Activated naive CD4-positive, alpha-beta T cell treated with anti-CD3 and anti-CD28 coated beads, Interleukin-2, amount 50 U/mL, for 24 hours (primary cell): ENCODE measurements around the gene THEM4.
"Not testable (repeated sequence)": the region's sequence is repeated elsewhere in the genome, so short reads cannot be mapped to it uniquely, and the experiment has no call there.

ENCODE experiments used
- H3K27ac Mint-ChIP-seq: one replicate; pipeline ENCODE4 v1.8.0; 2021; ENCODE audit warnings: mild to moderate bottlenecking, mixed read lengths
- H3K27me3 Mint-ChIP-seq: one replicate; pipeline ENCODE4 v1.8.0; 2021; ENCODE audit warnings: mixed read lengths
- H3K36me3 Mint-ChIP-seq: one replicate; pipeline ENCODE4 v1.8.0; 2021; ENCODE audit warnings: mixed read lengths
- H3K4me1 Mint-ChIP-seq: one replicate; pipeline ENCODE4 v1.8.0; 2021; ENCODE audit warnings: mixed read lengths
- H3K4me3 Mint-ChIP-seq: one replicate; pipeline ENCODE4 v1.8.0; 2021; ENCODE audit warnings: mild to moderate bottlenecking, mixed read lengths
- H3K9me3 Mint-ChIP-seq: one replicate; pipeline ENCODE4 v1.8.0; 2021; ENCODE audit warnings: mixed read lengths

Gene THEM4

GRCh38 chr1:151912973-151913372 lies 3.7 kb upstream of the THEM4 start:
- Mint-ChIP-seq H3K27me3 (no peaks in the 10 kb centered on the region), H3K36me3 (peaks cover 3% of the 10 kb centered on the region), H3K4me3 (no peak overlapping the region), H3K27ac (no peak overlapping the region), H3K4me1 (peaks cover 14% of the 10 kb centered on the region), H3K9me3 (no peaks in the 10 kb centered on the region)

GRCh38 chr1:151908228-151908691 lies 1.1 kb downstream of the THEM4 start:
- Mint-ChIP-seq H3K4me1 (peaks cover 55% of the 10 kb centered on the region), H3K36me3 (peaks cover 29% of the 10 kb centered on the region), H3K27ac (peak overlapping the region; percentile 95), H3K4me3 (peak overlapping the region; percentile 94), H3K27me3 (no peaks in the 10 kb centered on the region), H3K9me3 (no peaks in the 10 kb centered on the region)

GRCh38 chr1:151907363-151908139 lies 1.8 kb downstream of the THEM4 start:
- H3K4me3 Mint-ChIP-seq: peak overlapping the region; percentile 94
- peaks cover 56% of the 10 kb centered on the region for H3K4me1 Mint-ChIP-seq
- H3K27me3 Mint-ChIP-seq: no peaks in the 10 kb centered on the region
- H3K9me3 Mint-ChIP-seq: no peaks in the 10 kb centered on the region
- peak overlapping the region; percentile 49 for H3K27ac Mint-ChIP-seq
- peaks cover 29% of the 10 kb centered on the region for H3K36me3 Mint-ChIP-seq

- H3K4me3 Mint-ChIP-seq, H3K27me3 Mint-ChIP-seq, H3K27ac Mint-ChIP-seq, H3K9me3 Mint-ChIP-seq: not testable (repeated sequence)
- peaks cover 37% of the 10 kb centered on the region for H3K36me3 Mint-ChIP-seq
- peaks cover 68% of the 10 kb centered on the region for H3K4me1 Mint-ChIP-seq
Measured at GRCh38 chr1:151906324-151906645, 3.0 kb downstream of the THEM4 start.

- Mint-ChIP-seq H3K36me3 (peaks cover 40% of the 10 kb centered on the region), H3K4me1 (peaks cover 71% of the 10 kb centered on the region), H3K4me3 (peak overlapping the region; percentile 81)
Measured at GRCh38 chr1:151905443-151906323, 3.6 kb downstream of the THEM4 start.

GRCh38 chr1:151905070-151905442 lies 4.3 kb downstream of the THEM4 start:
- H3K4me3 Mint-ChIP-seq: peak overlapping the region; percentile 81
- peaks cover 5% of the 10 kb centered on the region for H3K9me3 Mint-ChIP-seq
- H3K27ac Mint-ChIP-seq: peak overlapping the region; percentile 98
- H3K27me3 Mint-ChIP-seq: no peaks in the 10 kb centered on the region
- peaks cover 45% of the 10 kb centered on the region for H3K36me3 Mint-ChIP-seq
- H3K4me1 Mint-ChIP-seq: peaks cover 77% of the 10 kb centered on the region

More at GRCh38 chr1:151905443-151906323, 3.6 kb downstream of the THEM4 start:
- not testable (repeated sequence) for H3K27me3 Mint-ChIP-seq, H3K9me3 Mint-ChIP-seq
- H3K27ac Mint-ChIP-seq: peak overlapping the region; percentile 98

DNA sequence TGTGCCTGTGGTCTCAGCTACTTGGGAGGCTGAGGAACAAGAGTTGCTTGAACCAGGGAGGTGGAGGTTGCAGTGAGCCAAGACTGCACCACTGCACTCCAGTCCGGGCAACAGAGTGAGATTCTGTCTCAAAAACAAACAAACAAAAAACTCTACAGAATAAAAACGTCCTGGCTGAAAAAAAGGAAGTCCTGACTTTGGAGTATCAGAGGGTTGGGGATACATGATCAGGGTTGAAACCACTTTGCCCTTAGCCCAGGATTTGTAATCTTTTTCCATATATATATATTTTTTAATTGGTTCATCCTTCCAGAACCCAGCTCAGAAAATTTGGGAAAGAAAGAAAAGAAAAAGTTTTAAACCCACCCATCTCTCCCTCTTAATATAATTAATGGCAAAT lies 6.5 kb downstream of the THEM4 start:
- peaks cover 85% of the 10 kb centered on the region for H3K4me1 Mint-ChIP-seq
- H3K27me3 Mint-ChIP-seq: no peaks in the 10 kb centered on the region
- no peak overlapping the region for H3K4me3 Mint-ChIP-seq
- peaks cover 5% of the 10 kb centered on the region for H3K9me3 Mint-ChIP-seq
- peaks cover 47% of the 10 kb centered on the region for H3K36me3 Mint-ChIP-seq
- peak overlapping the region; percentile 4 for H3K27ac Mint-ChIP-seq

DNA sequence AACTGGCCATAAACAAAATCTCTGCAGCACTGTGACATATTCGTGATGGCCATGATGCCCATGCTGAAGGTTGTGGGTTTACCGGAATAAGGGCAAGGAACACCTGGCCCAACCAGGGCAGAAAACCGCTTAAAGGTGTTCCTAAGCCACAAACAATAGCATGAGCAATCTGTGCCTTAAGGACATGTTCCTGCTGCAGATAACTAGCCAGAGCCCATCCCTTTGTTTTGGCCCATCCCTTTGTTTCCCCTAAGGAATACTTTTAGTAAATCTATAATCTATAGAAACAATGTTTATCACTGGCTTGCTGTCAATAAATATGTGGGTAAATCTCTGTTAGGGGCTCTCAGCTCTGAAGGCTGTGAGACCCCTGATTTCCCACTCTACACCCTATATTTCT lies 8.5 kb downstream of the THEM4 start:
- peaks cover 37% of the 10 kb centered on the region for H3K36me3 Mint-ChIP-seq
- H3K27ac Mint-ChIP-seq: not testable (repeated sequence)

DNA sequence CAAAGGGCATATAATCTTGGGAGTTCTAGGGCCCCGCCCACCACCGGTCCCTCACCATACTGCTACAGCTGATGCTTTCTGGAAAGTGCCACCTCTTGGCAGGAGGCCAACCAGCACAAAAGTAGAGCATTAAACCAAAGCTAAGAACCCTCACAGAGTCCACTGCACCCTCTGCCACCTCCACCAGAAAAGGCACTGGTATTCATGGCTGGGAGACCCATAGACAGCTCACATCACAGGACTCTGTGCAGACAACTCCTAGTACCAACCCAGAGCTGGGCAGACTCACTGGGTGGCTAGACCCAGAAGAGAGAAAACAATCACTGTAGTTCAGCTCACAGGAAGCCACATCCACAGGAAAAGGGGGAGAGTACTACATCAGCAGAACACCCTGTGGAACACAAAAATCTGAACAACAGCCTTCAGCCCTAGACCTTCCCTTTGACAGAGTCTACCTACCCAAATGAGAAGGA lies 10.8 kb downstream of the THEM4 start:
- Mint-ChIP-seq H3K9me3 (peaks cover 5% of the 10 kb centered on the region), H3K4me1 (peaks cover 80% of the 10 kb centered on the region), H3K36me3 (peaks cover 38% of the 10 kb centered on the region), H3K27ac (peak overlapping the region; percentile 91), H3K4me3 (peak overlapping the region; percentile 78), H3K27me3 (no peaks in the 10 kb centered on the region)

More for the DNA sequence above, 8.5 kb downstream of the THEM4 start:
- peaks cover 87% of the 10 kb centered on the region for H3K4me1 Mint-ChIP-seq
- not testable (repeated sequence) for H3K27me3 Mint-ChIP-seq, H3K9me3 Mint-ChIP-seq, H3K4me3 Mint-ChIP-seq

DNA sequence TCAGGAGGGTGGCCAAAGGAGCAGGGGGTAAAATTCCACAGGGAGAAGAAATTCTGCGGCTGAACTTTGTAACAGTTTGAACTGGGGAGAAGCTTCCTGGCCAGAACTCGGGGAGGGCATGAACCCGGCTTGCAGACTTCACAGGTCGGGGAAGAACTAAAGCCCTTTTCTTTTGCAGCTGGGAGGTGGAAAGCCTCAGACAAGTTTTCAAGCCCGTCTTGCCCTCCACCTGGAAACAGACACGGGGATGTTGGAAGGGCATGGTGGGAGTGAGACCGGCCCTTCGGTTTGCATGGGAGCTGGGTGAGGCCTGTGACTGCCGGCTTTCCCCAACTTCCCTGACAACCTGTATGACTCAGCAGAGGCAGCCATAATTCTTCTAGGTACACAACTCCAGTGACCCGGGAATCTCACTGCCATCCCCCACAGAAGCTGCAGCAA lies 11.3 kb downstream of the THEM4 start:
- peak overlapping the region; percentile 91 for H3K27ac Mint-ChIP-seq
- H3K4me1 Mint-ChIP-seq: peaks cover 80% of the 10 kb centered on the region
- peak overlapping the region; percentile 78 for H3K4me3 Mint-ChIP-seq
- H3K36me3 Mint-ChIP-seq: peaks cover 40% of the 10 kb centered on the region
- peaks cover 5% of the 10 kb centered on the region for H3K9me3 Mint-ChIP-seq
- H3K27me3 Mint-ChIP-seq: no peaks in the 10 kb centered on the region

- Mint-ChIP-seq H3K4me3 (no peak overlapping the region), H3K27ac (peak overlapping the region; percentile 82), H3K27me3 (no peaks in the 10 kb centered on the region), H3K9me3 (no peaks in the 10 kb centered on the region), H3K36me3 (peaks cover 46% of the 10 kb centered on the region), H3K4me1 (peaks cover 74% of the 10 kb centered on the region)
Measured at GRCh38 chr1:151893176-151893924, 16.0 kb downstream of the THEM4 start.

- Mint-ChIP-seq H3K36me3 (peaks cover 49% of the 10 kb centered on the region), H3K9me3 (no peaks in the 10 kb centered on the region), H3K4me3 (no peak overlapping the region), H3K4me1 (peaks cover 62% of the 10 kb centered on the region), H3K27ac (peak overlapping the region; percentile 86), H3K27me3 (no peaks in the 10 kb centered on the region)
Measured at GRCh38 chr1:151892190-151892589, 17.1 kb downstream of the THEM4 start.

DNA sequence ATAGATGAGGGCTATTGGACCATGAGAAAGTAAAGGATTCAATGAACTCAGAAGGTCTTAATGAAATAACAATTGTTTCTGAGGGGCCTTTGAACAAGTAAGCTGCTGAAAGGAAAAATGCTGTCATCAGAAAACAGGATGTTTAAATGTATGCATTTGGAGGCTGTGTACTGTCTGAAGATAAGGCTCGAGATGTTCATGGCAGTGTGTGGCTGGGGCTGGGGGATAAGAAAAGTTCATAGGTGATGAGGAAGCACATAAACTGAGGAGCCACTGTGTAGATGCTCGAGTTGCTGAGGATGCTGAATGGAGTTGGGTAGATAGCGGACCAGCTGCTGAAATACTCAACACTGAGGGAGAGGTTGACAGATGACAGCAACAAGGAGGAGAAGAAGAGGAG lies 17.8 kb downstream of the THEM4 start:
- Mint-ChIP-seq H3K27ac (peak overlapping the region; percentile 86), H3K36me3 (peaks cover 50% of the 10 kb centered on the region), H3K27me3 (no peaks in the 10 kb centered on the region), H3K4me1 (peaks cover 56% of the 10 kb centered on the region), H3K9me3 (no peaks in the 10 kb centered on the region), H3K4me3 (peak overlapping the region; percentile 57)

DNA sequence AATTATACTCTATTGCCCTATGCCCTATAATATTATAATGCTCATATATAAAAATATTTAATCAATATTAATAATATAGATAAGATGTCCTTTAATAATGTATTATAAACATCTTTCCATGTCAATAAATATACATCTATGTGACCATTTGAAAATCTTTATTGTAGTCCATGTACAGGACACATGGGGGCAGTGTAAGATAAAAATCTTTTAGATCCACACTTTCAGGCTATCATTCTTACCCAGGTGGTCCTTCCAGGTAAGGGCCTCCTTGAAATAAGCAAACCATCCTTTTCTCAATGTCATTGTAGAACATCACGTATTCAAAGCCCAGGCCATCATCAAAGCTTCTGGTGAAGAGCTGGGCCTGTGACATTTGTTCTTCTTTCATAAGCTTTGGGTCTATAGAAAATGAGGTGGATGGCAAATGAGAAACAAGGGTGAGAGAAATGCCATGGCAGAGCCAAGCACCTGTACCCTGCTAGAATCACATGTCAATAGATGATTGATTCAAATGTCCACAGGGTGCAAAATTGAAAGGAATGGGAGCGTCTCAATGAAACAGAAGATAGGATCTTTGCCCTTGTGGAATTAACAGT lies 20.2 kb downstream of the THEM4 start:
- peak overlapping the region; percentile 74 for H3K27ac Mint-ChIP-seq
- peaks cover 37% of the 10 kb centered on the region for H3K4me1 Mint-ChIP-seq
- H3K9me3 Mint-ChIP-seq: no peaks in the 10 kb centered on the region
- H3K36me3 Mint-ChIP-seq: peaks cover 40% of the 10 kb centered on the region
- H3K27me3 Mint-ChIP-seq: no peaks in the 10 kb centered on the region
- H3K4me3 Mint-ChIP-seq: no peak overlapping the region

DNA sequence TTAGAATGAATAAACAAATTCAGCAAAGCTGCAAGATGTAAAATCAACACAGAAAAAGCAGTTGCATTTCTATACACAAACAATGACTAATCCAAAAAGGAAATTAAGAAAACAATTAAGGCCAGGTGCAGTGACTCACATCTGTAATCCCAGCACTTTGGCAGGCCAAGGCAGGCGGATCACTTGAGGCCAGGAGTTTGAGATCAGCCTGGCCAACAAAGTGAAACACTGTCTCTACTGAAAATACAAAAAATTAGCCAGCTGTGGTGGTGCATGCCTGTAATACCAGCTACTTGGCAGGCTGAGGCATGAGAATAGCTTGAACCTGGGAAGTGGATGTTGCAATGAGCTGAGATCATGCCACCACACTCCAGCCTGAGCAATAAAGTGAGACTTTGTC lies 22.3 kb downstream of the THEM4 start:
- peaks cover 31% of the 10 kb centered on the region for H3K36me3 Mint-ChIP-seq
- no peaks in the 10 kb centered on the region for H3K27me3 Mint-ChIP-seq
- no peaks in the 10 kb centered on the region for H3K9me3 Mint-ChIP-seq
- H3K27ac Mint-ChIP-seq: no peak overlapping the region
- H3K4me3 Mint-ChIP-seq: no peak overlapping the region
- H3K4me1 Mint-ChIP-seq: peaks cover 24% of the 10 kb centered on the region
